ENCODE results near the gene ELP4.

DNA sequence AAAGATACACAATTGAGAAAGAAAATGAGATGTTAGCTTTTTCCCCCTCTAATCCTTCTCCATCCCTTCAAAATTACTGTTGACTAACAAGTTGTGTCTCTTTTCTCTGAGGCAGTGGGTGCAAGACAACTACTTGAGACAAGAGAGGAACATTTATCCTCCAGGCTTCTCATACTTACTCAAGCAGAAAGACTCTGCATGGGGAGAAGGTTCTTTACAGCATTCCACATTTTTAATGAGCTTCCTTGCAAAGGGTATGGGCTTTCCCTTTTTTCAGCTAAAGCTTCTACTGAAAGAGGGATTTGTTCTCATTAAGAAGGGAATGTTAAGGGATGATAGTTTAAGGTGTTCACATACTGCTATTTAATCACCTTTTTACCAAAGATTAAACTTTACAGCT lies 253.7 kb downstream of the ELP4 start:
- TF ChIP-seq POLR2AphosphoS5 (IDR thresholded peaks at IDR 0.05) (no peak), POLR2A (IDR thresholded peaks at IDR 0.05) (no peak)
- TF ChIP-seq, protein P1, sequence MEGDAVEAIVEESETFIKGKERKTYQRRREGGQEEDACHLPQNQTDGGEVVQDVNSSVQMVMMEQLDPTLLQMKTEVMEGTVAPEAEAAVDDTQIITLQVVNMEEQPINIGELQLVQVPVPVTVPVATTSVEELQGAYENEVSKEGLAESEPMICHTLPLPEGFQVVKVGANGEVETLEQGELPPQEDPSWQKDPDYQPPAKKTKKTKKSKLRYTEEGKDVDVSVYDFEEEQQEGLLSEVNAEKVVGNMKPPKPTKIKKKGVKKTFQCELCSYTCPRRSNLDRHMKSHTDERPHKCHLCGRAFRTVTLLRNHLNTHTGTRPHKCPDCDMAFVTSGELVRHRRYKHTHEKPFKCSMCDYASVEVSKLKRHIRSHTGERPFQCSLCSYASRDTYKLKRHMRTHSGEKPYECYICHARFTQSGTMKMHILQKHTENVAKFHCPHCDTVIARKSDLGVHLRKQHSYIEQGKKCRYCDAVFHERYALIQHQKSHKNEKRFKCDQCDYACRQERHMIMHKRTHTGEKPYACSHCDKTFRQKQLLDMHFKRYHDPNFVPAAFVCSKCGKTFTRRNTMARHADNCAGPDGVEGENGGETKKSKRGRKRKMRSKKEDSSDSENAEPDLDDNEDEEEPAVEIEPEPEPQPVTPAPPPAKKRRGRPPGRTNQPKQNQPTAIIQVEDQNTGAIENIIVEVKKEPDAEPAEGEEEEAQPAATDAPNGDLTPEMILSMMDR (IDR thresholded peaks at IDR 0.05) = no peak

Measured in breast epithelium (tissue), 3 donors.